ENCODE results near the gene HHLA2.

Gene HHLA2

GRCh38 chr3:108394563-108394962, 98.2 kb downstream of the HHLA2 start:
- DNase-seq, result no peak

- no peak for DNase-seq
Measured at GRCh38 chr3:108396336-108396735, 100.0 kb downstream of the HHLA2 start.

- no peak for DNase-seq
Measured at GRCh38 chr3:108398510-108398909, 102.2 kb downstream of the HHLA2 start.

GRCh38 chr3:108401836-108402235, 105.5 kb downstream of the HHLA2 start:
- no peak for DNase-seq

- no peak for DNase-seq
Measured at GRCh38 chr3:108403198-108403597, 106.8 kb downstream of the HHLA2 start.

GRCh38 chr3:108403686-108404345, 107.5 kb downstream of the HHLA2 start:
- DNase-seq, result no peak

GRCh38 chr3:108404368-108404767, 108.0 kb downstream of the HHLA2 start:
- DNase-seq, result no peak

GRCh38 chr3:108406063-108406660, 109.8 kb downstream of the HHLA2 start:
- no peak for DNase-seq

- DNase-seq, result peak; percentile 69
Measured at GRCh38 chr3:108406661-108407206, 110.4 kb downstream of the HHLA2 start.

GRCh38 chr3:108407886-108408285, 111.5 kb downstream of the HHLA2 start:
- no peak for DNase-seq

- no peak for DNase-seq
Measured at GRCh38 chr3:108408883-108409799, 112.8 kb downstream of the HHLA2 start.

GRCh38 chr3:108409800-108410178, 113.4 kb downstream of the HHLA2 start:
- DNase-seq, result no peak

- no peak for DNase-seq
Measured at GRCh38 chr3:108410531-108410984, 114.2 kb downstream of the HHLA2 start.

GRCh38 chr3:108412121-108412750, 115.9 kb downstream of the HHLA2 start:
- no peak for DNase-seq

GRCh38 chr3:108414007-108414406, 117.7 kb downstream of the HHLA2 start:
- no peak for DNase-seq

GRCh38 chr3:108415661-108416060, 119.3 kb downstream of the HHLA2 start:
- DNase-seq, result no peak

- DNase-seq, result no peak
Measured at GRCh38 chr3:108416111-108416869, 119.9 kb downstream of the HHLA2 start.

GRCh38 chr3:108420926-108421325, 124.6 kb downstream of the HHLA2 start:
- DNase-seq, result no peak
